ENCODE results near the gene FRMD1.

FRMD1 gene

DNA sequence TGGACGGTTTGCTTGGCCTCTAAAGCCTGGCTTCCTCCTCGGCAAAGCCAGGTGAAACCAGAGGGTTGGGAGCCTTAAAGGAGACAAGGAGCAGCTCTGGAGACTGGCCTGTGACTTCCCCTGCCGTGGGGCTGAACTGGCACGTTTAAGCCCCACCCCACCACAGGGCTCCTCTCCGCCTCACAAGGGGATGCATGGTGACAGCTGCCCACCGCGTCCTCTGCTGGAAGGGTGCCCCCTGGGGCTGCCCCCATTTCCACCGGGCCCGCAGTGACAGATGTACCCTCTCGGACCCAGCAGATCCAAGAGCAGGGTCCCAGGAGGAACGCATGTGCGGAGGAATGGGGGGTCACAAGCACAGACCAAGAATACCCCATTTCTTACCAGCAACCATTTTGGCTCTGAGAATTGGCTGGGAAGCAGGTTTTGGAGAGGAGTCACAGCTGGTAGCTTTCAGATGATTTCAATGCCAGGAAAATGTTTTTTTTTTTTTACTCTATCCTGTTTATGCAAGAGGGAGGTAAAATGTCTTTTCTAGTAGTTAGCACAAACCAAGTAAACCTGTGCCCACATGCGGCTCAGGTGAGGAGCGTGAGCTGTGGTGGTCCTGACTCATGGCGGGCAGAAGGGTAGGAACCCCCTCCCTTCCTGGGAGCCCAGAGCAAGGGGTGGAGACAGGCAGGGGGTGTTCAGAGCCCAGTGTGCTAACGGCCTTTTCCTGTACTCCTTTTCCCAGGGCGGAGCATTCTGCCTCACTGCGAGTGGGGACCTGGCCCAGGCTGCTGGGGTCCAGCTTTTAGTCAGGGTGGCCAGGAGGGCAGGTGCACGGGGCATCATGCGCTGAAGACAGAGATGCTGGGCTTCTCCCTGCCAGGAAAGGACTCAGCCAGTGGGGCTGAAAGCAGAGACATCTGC lies 33.0 kb downstream of the FRMD1 start:
- FAIRE-seq (no peak), DNase-seq (ENCODE audit: insufficient read length, low spot score) (no peak)
- TF ChIP-seq TAF1 (IDR thresholded peaks at IDR 0.05; ENCODE audit: low read depth, low read length) (no peak), POLR2AphosphoS5 (IDR thresholded peaks at IDR 0.05; ENCODE audit: low read depth, low read length) (no peak), POLR2A (IDR thresholded peaks at IDR 0.05; ENCODE audit: low read depth, low read length) (no peak), PAX5 (IDR thresholded peaks at IDR 0.05; ENCODE audit: insufficient read depth, low read length, severe bottlenecking) (no peak), SPI1 (IDR thresholded peaks at IDR 0.05; ENCODE audit: low read depth, low read length) (no peak), POU2F2 (IDR thresholded peaks at IDR 0.05; ENCODE audit: low read depth, low read length) (no peak)

DNA sequence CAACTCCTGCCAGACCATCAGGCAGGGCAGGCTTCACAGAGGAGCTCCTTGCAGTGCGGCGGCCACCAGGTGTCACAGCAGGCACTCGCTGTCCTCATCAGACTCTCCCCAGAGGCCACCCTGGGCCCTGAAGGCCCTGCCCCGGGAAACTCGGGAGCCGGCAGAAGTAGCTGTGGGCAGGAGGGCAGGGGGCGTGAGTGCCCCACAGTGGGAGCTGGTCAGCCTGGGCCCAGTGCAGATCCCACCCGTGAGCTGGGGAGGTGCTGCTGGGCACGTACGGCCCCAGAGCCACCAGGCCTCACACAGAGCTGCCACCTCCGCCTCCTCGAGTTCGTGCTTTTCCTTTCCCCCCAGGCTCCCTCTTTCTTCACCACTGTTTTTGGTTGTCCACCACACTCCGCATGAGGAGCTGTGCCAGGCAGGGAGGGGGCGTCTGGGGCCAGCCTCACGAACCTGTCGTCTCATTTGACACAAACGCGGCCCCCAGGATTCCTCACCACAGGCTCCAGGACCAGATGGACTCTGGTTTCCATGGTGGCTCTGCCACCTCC lies 33.8 kb downstream of the FRMD1 start:
- TF ChIP-seq POU2F2 (IDR thresholded peaks at IDR 0.05; ENCODE audit: low read depth, low read length) (no peak), SPI1 (IDR thresholded peaks at IDR 0.05; ENCODE audit: low read depth, low read length) (no peak), POLR2AphosphoS5 (IDR thresholded peaks at IDR 0.05; ENCODE audit: low read depth, low read length) (no peak), PAX5 (IDR thresholded peaks at IDR 0.05; ENCODE audit: insufficient read depth, low read length, severe bottlenecking) (no peak), POLR2A (IDR thresholded peaks at IDR 0.05; ENCODE audit: low read depth, low read length) (no peak), TAF1 (IDR thresholded peaks at IDR 0.05; ENCODE audit: low read depth, low read length) (no peak)
- no peak for DNase-seq (ENCODE audit: insufficient read length, low spot score)
- FAIRE-seq: no peak

GRCh38 chr6:168044521-168045130 lies 34.4 kb downstream of the FRMD1 start:
- TF ChIP-seq PAX5 (IDR thresholded peaks at IDR 0.05; ENCODE audit: insufficient read depth, low read length, severe bottlenecking) (no peak), TAF1 (IDR thresholded peaks at IDR 0.05; ENCODE audit: low read depth, low read length) (no peak), POU2F2 (IDR thresholded peaks at IDR 0.05; ENCODE audit: low read depth, low read length) (no peak), POLR2A (IDR thresholded peaks at IDR 0.05; ENCODE audit: low read depth, low read length) (no peak), POLR2AphosphoS5 (IDR thresholded peaks at IDR 0.05; ENCODE audit: low read depth, low read length) (no peak), SPI1 (IDR thresholded peaks at IDR 0.05; ENCODE audit: low read depth, low read length) (no peak)
- FAIRE-seq (no peak), DNase-seq (ENCODE audit: insufficient read length, low spot score) (no peak)

- DNase-seq (ENCODE audit: insufficient read length, low spot score): no peak
- FAIRE-seq: no peak
- no peak for TF ChIP-seq POLR2AphosphoS5 (IDR thresholded peaks at IDR 0.05; ENCODE audit: low read depth, low read length)
- TF ChIP-seq POU2F2 (IDR thresholded peaks at IDR 0.05; ENCODE audit: low read depth, low read length): no peak
- TF ChIP-seq TAF1 (IDR thresholded peaks at IDR 0.05; ENCODE audit: low read depth, low read length): no peak
- TF ChIP-seq POLR2A (IDR thresholded peaks at IDR 0.05; ENCODE audit: low read depth, low read length): no peak
- TF ChIP-seq PAX5 (IDR thresholded peaks at IDR 0.05; ENCODE audit: insufficient read depth, low read length, severe bottlenecking): no peak
- no peak for TF ChIP-seq SPI1 (IDR thresholded peaks at IDR 0.05; ENCODE audit: low read depth, low read length)
Observed at GRCh38 chr6:168043848-168044415, 35.1 kb downstream of the FRMD1 start.

DNA sequence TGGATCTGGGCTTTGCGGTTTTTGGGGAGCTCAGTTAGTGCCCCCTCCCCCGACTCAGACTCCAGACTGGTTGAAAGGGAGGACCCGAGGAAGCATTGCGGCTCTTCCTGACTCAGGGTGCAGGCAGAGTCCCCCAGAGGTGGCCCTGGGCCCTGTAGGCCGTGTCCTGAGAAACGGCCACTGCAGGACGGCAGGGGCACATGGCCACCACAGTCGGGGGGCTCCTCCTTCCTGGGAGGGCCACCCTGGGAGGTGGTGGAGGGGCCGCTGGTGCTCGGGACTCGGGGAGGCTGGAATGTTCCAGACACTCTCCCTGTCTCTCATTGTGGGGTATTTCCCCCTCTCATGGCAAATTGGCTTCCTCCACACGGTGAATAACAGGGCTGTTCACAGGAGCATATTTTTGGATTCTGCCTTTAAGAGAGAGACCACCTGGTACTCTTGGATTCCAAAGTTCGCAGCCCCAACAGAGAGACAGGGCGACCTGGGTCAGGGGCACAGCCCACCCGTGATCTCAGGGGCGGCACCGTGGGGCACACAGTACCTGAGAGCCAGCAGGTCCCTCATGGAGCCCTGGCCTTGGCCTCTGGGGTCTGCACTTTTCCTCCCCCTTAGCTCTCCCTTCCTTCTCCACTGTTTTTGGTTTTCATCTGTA lies 35.7 kb downstream of the FRMD1 start:
- FAIRE-seq (no peak), DNase-seq (ENCODE audit: insufficient read length, low spot score) (no peak)
- TF ChIP-seq SPI1 (IDR thresholded peaks at IDR 0.05; ENCODE audit: low read depth, low read length) (no peak), POU2F2 (IDR thresholded peaks at IDR 0.05; ENCODE audit: low read depth, low read length) (no peak), TAF1 (IDR thresholded peaks at IDR 0.05; ENCODE audit: low read depth, low read length) (no peak), PAX5 (IDR thresholded peaks at IDR 0.05; ENCODE audit: insufficient read depth, low read length, severe bottlenecking) (no peak), POLR2AphosphoS5 (IDR thresholded peaks at IDR 0.05; ENCODE audit: low read depth, low read length) (no peak), POLR2A (IDR thresholded peaks at IDR 0.05; ENCODE audit: low read depth, low read length) (no peak)

DNA sequence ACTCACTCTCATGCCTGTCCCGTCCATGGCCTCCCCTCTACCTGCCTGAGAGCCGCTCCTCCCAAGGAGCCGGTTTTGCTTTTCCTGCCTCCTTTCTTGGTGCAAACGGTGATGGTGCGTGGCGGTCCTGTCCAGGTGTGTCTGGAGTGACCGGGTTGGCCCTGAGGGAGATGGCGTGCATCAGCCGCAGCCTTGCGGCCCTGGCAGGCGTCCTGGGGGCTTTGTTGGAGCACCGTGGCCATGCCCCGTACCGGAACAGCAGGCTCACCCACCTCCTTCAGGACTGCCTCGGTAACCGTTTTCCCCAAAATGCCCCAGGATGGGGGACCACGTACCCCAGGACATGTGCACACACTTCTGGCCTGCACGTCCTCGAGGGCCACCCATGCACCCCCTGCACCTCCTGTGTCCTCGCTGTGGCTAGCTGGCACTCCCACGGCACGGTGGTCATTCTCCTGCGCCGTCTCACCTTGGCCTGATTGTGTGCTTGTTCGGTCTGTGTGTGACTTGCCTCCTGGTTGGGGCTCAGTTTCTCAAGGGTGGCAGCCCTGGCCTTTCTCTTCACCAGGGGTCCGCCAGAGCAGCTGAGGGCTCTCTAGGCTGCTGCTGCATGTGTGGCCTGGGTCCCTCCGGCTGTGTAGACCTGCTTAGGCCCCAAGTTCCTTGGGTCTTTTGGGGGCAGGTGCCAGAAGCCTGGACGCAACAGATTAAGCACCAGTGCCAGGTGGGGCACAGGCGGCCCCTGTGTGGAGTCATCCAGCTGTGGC lies 36.4 kb downstream of the FRMD1 start:
- FAIRE-seq: no peak
- no peak for DNase-seq (ENCODE audit: insufficient read length, low spot score)
- TF ChIP-seq POLR2A (IDR thresholded peaks at IDR 0.05; ENCODE audit: low read depth, low read length) (no peak), SPI1 (IDR thresholded peaks at IDR 0.05; ENCODE audit: low read depth, low read length) (no peak), POLR2AphosphoS5 (IDR thresholded peaks at IDR 0.05; ENCODE audit: low read depth, low read length) (no peak), PAX5 (IDR thresholded peaks at IDR 0.05; ENCODE audit: insufficient read depth, low read length, severe bottlenecking) (no peak), TAF1 (IDR thresholded peaks at IDR 0.05; ENCODE audit: low read depth, low read length) (no peak), POU2F2 (IDR thresholded peaks at IDR 0.05; ENCODE audit: low read depth, low read length) (no peak)

- no peak for FAIRE-seq
Observed at GRCh38 chr6:168041928-168042327, 37.1 kb downstream of the FRMD1 start.

More at GRCh38 chr6:168041928-168042327, 37.1 kb downstream of the FRMD1 start:
- no peak for DNase-seq (ENCODE audit: insufficient read length, low spot score)
- TF ChIP-seq PAX5 (IDR thresholded peaks at IDR 0.05; ENCODE audit: insufficient read depth, low read length, severe bottlenecking) (no peak), POLR2A (IDR thresholded peaks at IDR 0.05; ENCODE audit: low read depth, low read length) (no peak), POLR2AphosphoS5 (IDR thresholded peaks at IDR 0.05; ENCODE audit: low read depth, low read length) (no peak), POU2F2 (IDR thresholded peaks at IDR 0.05; ENCODE audit: low read depth, low read length) (no peak), SPI1 (IDR thresholded peaks at IDR 0.05; ENCODE audit: low read depth, low read length) (no peak), TAF1 (IDR thresholded peaks at IDR 0.05; ENCODE audit: low read depth, low read length) (no peak)
